GM19035 (cell line): ENCODE data around the gene ZNF556.

ENCODE experiments used
- ATAC-seq: cut with Tn5 transposase; IDR thresholded peaks from one replicate; pipeline ENCODE4 v1.9.1; 2021; ENCODE audit not compliant: unreplicated experiment

ZNF556 gene

GRCh38 chr19:2867025-2867991 is at the start of gene ZNF556:
Gene ZNF556 (plus strand): TSS chr19:2867335. CDS start chr19:2867422, 87 bp downstream.
- ATAC-seq = no peak

GRCh38 chr19:2819540-2820111 is 47.5 kb upstream of the ZNF556 start, which contains the start of gene ZNF554:
Gene ZNF554 (plus strand): TSS chr19:2819868. CDS start chr19:2820072, 204 bp downstream.
- ATAC-seq = peak; percentile 95

DNA sequence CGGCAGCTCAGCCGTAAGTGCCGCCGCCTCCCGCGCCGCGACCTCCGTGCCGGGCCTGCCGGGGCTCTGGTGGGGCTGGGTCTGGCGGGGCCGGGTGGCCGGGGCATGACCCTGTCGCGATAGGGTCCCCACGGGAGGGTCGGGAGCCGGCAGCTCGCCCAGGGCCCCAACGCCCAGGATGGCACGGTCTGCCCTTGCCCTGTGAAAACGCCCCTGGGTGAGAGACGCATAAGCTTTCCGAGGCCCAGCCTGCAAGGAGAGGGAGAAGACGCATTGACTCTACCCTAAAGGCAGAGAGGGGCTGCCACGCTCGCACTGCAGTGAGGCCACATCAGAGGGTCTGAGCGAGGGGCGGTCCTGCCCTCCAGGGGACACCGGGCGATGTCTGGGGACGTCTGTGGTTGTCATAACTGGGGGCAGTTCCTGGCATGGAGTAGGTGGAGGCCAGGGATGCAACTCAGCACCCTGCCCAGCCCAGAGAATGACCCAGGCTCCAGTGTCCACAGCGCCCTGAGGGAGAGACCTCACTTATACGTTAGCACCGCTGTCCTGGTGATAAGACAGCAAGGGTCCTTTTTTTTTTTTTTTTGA is 46.9 kb upstream of the ZNF556 start:
- peak; percentile 26 for ATAC-seq

DNA sequence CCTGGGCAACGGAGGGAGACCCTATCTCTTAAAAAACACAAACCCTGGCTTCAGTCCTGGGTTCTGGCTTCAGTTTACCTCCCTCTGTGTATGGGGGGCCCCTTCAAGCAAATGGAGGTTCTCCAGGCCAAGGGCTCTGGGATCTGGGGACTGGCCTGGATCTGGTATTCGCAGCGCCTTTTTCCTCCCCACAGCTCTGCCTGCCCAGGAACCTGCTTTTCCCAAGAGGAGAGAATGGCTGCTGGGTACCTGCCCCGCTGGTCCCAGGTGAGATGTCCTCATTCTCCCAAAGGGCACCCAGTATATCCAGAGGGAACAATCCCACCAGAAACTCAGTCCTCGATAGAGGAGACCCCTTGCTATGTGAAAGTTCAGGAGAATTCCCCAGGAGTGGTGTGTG is 44.3 kb upstream of the ZNF556 start:
- no peak for ATAC-seq

GRCh38 chr19:2823646-2824045 is 43.5 kb upstream of the ZNF556 start:
- ATAC-seq = no peak

GRCh38 chr19:2824129-2824528 is 43.0 kb upstream of the ZNF556 start:
- ATAC-seq = no peak

GRCh38 chr19:2827022-2827421 is 40.1 kb upstream of the ZNF556 start:
- ATAC-seq = no peak

DNA sequence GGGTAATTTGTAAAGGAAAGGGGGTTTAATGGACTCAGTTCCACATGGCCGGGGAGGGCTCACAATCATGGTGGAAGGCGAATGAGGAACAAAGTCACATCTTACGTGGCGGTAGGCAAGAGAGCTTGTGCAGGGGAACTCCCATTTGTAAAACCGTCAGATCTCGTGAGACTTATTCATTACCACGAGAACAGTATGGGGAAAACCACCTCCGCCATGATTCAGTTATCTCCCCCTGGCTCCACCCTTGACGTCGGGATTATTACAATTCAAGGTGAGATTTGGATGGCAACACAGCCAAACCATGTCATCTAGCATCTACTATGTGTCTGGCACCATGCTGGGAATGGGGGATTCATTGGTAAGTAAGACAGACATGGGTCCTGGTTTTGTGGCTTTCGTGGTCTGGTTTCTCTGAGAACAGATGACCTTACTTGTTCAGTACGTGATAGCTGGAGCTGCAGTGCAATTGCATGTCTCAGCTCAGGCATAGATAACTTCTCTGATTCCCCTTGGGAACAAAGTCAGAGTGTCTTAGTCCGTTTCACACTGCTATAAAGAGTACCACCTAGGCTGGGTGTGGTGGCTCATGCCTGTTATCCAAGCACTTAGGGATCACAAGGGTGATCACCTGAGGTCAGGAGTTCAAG is 39.2 kb upstream of the ZNF556 start:
- no peak for ATAC-seq

DNA sequence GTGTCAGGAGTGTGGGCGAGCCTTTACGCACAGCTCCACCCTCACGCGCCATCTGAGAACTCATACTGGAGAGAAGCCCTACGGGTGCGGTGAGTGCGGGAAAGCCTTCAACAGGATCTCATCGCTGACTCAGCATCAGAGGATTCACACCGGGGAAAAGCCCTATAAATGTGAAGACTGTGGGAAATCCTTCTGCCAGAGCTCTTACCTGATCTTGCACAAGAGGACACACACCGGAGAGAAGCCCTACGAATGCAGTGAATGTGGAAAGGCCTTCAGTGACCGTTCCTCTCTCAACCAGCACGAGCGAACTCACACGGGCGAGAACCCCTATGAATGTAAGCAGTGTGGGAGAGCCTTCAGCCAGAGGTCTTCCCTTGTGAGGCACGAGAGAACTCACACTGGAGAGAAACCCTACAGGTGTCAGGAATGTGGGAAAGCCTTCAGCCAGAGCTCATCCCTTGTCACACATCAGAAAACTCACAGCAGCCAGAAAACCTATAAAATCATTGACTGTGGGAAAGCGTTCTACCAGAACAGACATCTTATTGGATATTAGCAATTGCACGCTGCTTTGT is 32.8 kb upstream of the ZNF556 start:
- no peak for ATAC-seq

DNA sequence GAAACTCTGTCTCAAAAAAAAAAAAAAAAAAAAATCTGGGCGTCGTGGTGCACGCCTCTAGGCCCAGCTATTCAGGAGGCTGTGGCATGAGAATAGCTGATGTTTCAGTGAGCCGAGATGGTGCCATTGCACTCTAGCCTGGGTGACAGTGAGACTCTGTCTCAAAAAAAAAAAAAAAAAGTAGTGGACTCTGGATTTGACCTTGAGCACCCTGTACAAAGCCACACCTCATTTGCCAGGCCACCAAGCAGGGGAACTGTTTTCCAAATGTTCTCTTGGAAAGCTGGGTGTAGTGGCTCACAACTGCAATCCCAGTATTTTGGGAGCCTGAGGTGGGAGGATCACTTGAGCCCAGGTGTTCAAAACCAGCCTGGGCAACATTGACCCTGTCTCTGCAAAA is 29.7 kb upstream of the ZNF556 start:
- ATAC-seq = no peak

DNA sequence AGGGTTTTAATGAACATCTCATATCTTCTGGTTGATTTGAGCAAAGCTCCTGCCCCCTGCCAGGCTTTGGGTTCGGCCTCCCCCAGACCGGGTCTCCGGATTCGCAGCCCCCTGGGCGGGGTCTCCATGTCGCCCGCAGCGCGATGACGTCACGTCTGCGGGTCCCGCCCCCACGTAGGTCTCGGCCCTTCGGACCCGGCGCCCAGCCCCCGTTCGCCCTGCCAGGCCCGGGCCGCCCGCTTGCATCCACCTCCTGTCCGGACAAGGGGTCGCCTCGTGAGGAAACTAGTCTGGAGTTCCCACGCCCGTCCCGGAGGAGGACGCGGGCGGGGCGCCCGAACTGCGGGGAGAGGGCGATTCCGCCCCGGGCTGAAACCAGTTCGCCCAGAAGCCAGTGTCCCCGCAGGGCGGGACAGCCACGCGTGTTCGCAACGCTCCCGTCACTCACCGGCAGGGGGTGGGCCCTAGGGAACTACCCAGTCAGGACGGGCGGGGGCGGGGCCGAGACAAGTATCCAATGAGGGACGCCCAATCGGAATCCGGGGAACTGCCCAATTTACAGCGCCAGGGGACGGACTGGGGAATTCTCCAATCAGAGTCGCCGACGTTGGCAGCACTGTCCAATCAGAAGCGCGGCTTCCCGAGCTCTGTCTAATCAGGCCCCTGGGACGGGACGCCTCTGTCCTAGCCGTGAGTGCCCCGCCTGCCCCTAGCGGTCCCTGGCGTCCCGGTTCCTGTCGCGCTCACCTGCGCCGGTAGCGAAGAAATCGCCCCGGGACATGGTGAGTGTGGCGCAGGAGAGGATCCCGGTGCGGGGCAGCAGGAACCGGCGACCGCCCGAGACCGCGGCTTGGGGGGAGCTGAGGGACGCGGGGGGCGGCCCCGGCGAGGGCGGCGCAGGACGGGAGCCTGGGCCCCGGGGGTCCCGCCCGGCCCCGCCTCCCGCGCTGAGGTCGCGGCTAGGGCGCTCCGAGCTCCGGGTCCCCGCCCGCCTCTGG is 26.0 kb upstream of the ZNF556 start, which contains the start of gene ZNF555:
ZNF555 (plus strand) TSS at position 682 of the 998 bp plus-strand sequence; CDS start at position 780, 98 bp downstream.
- peak; percentile 93 for ATAC-seq

DNA sequence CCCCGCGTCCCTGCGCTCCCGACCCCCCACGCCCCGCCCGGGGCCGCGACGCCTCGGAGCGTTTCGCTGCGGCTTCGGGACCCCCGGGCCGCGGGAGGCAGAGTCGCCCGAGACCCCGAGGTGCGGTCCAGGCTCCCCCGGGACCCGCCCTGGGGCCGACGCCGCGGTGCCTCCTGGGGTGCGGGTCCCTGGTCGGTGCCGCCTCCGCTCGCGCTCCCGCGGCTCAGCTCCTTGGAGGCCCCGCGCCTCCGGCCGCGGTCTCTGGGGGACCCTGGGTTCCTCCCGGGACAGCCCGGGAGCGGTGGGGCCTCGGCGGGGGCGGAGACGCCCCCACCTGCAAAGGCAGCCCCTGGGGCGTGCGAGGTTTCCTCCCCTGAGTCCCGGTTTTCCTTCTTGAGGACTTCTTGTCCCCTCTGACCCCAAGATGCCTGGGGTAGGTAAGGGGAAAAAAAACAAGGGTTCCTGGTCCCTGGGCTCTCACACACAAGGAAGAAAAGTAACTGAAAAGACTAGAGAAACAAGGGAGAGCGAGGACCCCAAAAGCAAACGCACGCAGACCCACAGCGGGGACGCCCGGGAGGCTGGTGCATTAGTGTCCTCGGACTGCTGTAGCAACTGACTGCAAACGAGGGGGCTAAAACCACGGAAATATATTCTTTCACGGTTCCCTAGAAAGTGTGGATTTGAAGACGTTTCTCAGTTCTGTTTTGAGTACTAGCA is 25.1 kb upstream of the ZNF556 start:
- no peak for ATAC-seq

- no peak for ATAC-seq
These were observed 22.0 kb upstream of the ZNF556 start for GRCh38 chr19:2845107-2845506.

GRCh38 chr19:2846180-2846894 is 20.8 kb upstream of the ZNF556 start:
- no peak for ATAC-seq

DNA sequence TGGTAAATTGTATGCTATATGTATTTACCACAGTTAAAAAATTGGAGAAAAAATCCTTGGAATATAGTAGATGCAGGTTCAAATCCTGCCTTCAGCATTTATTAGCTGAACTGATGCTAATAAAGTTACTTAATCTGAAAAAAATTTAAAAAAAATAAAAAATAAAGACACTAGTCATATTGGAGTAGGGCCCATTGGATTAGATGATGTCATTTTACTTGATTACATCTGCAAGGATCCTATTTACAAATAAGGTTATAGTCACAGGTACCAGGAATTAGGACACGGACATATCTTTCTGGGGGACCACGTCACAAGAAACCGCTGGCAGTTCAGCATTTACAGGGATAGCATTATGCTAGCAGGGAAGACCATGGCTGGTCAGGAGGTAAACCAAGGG is 19.6 kb upstream of the ZNF556 start:
- no peak for ATAC-seq

DNA sequence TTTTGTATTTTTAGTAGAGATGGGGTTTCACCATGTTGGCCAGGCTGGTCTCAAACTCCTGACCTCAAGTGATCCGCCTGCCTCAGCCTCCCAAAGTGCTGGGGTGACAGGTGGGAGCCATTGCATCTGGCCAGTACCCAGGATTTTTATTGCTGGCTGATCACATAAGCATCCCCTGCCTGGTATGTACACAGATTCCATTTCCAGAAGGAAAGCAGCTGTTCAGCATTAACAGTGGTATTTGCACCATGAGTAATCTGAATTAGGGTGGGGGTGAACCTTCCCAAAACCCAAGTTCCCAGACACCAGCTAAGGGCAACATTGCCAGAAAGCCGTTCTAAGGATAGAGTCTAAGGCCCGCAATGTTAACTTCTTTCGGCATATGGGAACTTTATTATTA is 18.5 kb upstream of the ZNF556 start:
- no peak for ATAC-seq

- ATAC-seq = no peak
These were observed 16.7 kb upstream of the ZNF556 start for GRCh38 chr19:2850256-2850925.

GRCh38 chr19:2852598-2852997 is 14.5 kb upstream of the ZNF556 start:
- ATAC-seq = no peak
